K562 (cell line): ENCODE data around the gene GLI3. TPM values are rescaled to one million over a fixed set of nuclear protein-coding genes. Genes with fewer than 3 reads are reported as not detected.

Experiments used
- ATAC-seq: fragments of 200-7000 bp; cut with Tn5 transposase; 3 replicates; pipeline ENCODE4 v1.9.1; 2020; ENCODE audit warnings: moderate library complexity
- BruUV-seq: library from RNA; stranded (reverse); fragments of 400-500 nt; replicated peaks from 2 replicates; lab custom pipeline; 2021; lab: Mats Ljungman, UMichigan
- CTCF ChIA-PET: fragments of 300-600 bp; formaldehyde crosslinking; extraction: SDS; loops from one replicate; lab custom pipeline; 2021; ENCODE audit warnings: low intra/inter-chr PET ratio; lab: Yijun Ruan, JAX
- POLR2A ChIA-PET: fragments of 300-600, 350-650 bp; sonication (Branson Sonifier 250); formaldehyde crosslinking; extraction: SDS; loops from one replicate; lab custom pipeline; 2021; ENCODE audit warnings: antibody characterized with exemption, inconsistent platforms; lab: Yijun Ruan, JAX
- DNase-seq, 4 experiments: peaks; one replicate each; pipeline versions ENCODE4 v3.0.0 to v3.0.0-alpha.2; 2011 to 2018; ENCODE audit warnings: low spot score in 3 of 4, mixed read lengths in 3 of 4; ENCODE audit errors: extremely low read depth in 1 of 4
- FAIRE-seq: peaks from 2 replicates; lab custom pipeline; 2011; peaks lifted over from hg19 to GRCh38; lab: Jason Lieb, UNC
- H2AFZ ChIP-seq: 2 replicates; pipeline ENCODE4 v1.6.0; 2011; ENCODE audit warnings: low read depth, low read length, control low read depth, inconsistent platforms
- H3K27ac ChIP-seq: fragments of 200-600 bp; 3 replicates; pipeline ENCODE4 v1.8.0; 2011; ENCODE audit warnings: low read depth, mild to moderate bottlenecking, control low read depth, inconsistent platforms, low read length, moderate library complexity, mixed read lengths; ENCODE audit errors: extremely low read depth
- H3K27me3 ChIP-seq, 2 experiments: fragments of 300-600 bp in 1 of 2; 2 replicates in 1 of 2; 3 replicates in 1 of 2; pipeline versions ENCODE4 v1.6.0 to v1.8.0; 2011; ENCODE audit warnings: inconsistent platforms in 2 of 2, low read length in 2 of 2, mild to moderate bottlenecking in 1 of 2, mixed read lengths in 1 of 2, moderate library complexity in 1 of 2; ENCODE audit not compliant: control insufficient read depth in 2 of 2, insufficient read depth in 2 of 2
- H3K36me3 ChIP-seq: fragments of 300-600 bp; 3 replicates; pipeline ENCODE4 v1.8.0; 2011; ENCODE audit warnings: mild to moderate bottlenecking, low read length, inconsistent platforms; ENCODE audit not compliant: control insufficient read depth, insufficient read depth
- H3K4me1 ChIP-seq, 2 experiments: fragments of 200-600 bp in 1 of 2; replicated peaks in 1 of 2; 2 replicates in 1 of 2; 3 replicates in 1 of 2; pipeline versions ENCODE4 v1.5.1 to v1.8.0; 2011; ENCODE audit warnings: inconsistent platforms in 2 of 2, low read length in 2 of 2, mild to moderate bottlenecking in 1 of 2, mixed read lengths in 1 of 2, moderate library complexity in 1 of 2; ENCODE audit not compliant: control insufficient read depth in 2 of 2, insufficient read depth in 2 of 2
- H3K4me2 ChIP-seq: 2 replicates; pipeline ENCODE4 v1.6.1; 2011; ENCODE audit warnings: low read length, control low read depth, inconsistent platforms, mixed read lengths; ENCODE audit not compliant: insufficient read depth
- H3K4me3 ChIP-seq: fragments of 200-600 bp; sonication (generic), shearing (Covaris generic); 2 replicates; pipeline ENCODE4 v1.5.1; 2016; ENCODE audit warnings: control low read depth, inconsistent platforms
- H3K79me2 ChIP-seq: fragments of 200-600 bp; 3 replicates; pipeline ENCODE4 v1.8.0; 2011; ENCODE audit warnings: low read length, inconsistent platforms; ENCODE audit not compliant: control insufficient read depth, insufficient read depth
- H3K9ac ChIP-seq, 2 experiments: 2 replicates each; pipeline versions ENCODE4 v1.6.0 to v1.6.1; 2011; ENCODE audit warnings: low read depth in 2 of 2, low read length in 2 of 2, control low read depth in 1 of 2, inconsistent platforms in 1 of 2, mild to moderate bottlenecking in 1 of 2, mixed read lengths in 1 of 2; ENCODE audit not compliant: insufficient read depth in 1 of 2
- H3K9me1 ChIP-seq: one replicate; pipeline ENCODE4 v1.6.0; 2011; ENCODE audit warnings: inconsistent platforms, mild to moderate bottlenecking, low read length, moderate library complexity; ENCODE audit not compliant: control insufficient read depth, insufficient read depth
- H3K9me3 ChIP-seq: replicated peaks from 2 replicates; pipeline ENCODE4 v1.5.1; 2011; ENCODE audit warnings: low read depth, low read length, inconsistent platforms; ENCODE audit not compliant: control insufficient read depth, insufficient read depth
- H4K20me1 ChIP-seq: replicated peaks from 2 replicates; pipeline ENCODE4 v1.6.1; 2011; ENCODE audit warnings: low read length, inconsistent platforms, mixed read lengths; ENCODE audit not compliant: control insufficient read depth, insufficient read depth
- ELF2 ChIP-seq: fragments of 250-450 bp; sonication (Bioruptor Pico); IDR thresholded peaks from 2 replicates; pipeline ENCODE4 v1.5.0; 2021; ENCODE audit warnings: mild to moderate bottlenecking
- ELK1 ChIP-seq: sonication (generic); formaldehyde crosslinking; IDR thresholded peaks from 2 replicates; pipeline ENCODE4 v1.8.1; 2022; ENCODE audit warnings: missing genetic modification reagents
- FOXP4 ChIP-seq: sonication (generic); formaldehyde crosslinking; IDR thresholded peaks from 2 replicates; pipeline ENCODE4 v1.8.0; 2022; ENCODE audit warnings: mild to moderate bottlenecking, missing genetic modification reagents, borderline replicate concordance
- GTF2F1 ChIP-seq: IDR thresholded peaks from 2 replicates; pipeline ENCODE4 v1.6.1; 2011; ENCODE audit warnings: low read depth, low read length, improper control_type of control experiment
- IRF1 ChIP-seq: sonication (generic); formaldehyde crosslinking; IDR thresholded peaks from 2 replicates; pipeline ENCODE4 v1.8.0; 2022; ENCODE audit warnings: missing genetic modification reagents, mild to moderate bottlenecking, borderline replicate concordance
- NCOA2 ChIP-seq, 2 experiments: fragments of 450-650 bp; IDR thresholded peaks; 2 replicates each; pipeline ENCODE4 v1.6.1; 2018; ENCODE audit warnings: mild to moderate bottlenecking in 2 of 2, moderate library complexity in 1 of 2; ENCODE audit not compliant: partially characterized antibody in 2 of 2
- SIRT6 ChIP-seq: IDR thresholded peaks from one replicate; pipeline ENCODE4 v1.6.1; 2012; ENCODE audit warnings: low read depth, mild to moderate bottlenecking, control low read depth, inconsistent platforms, low read length, moderate library complexity
- ZKSCAN3 ChIP-seq: fragments of 250-450 bp; sonication (Bioruptor Pico); IDR thresholded peaks from 2 replicates; pipeline ENCODE4 v1.4.0; 2020
- ZKSCAN8 ChIP-seq: fragments of 200-800 bp; sonication (Bioruptor generic); IDR thresholded peaks from 2 replicates; pipeline ENCODE4 v1.6.1; 2016; ENCODE audit warnings: missing genetic modification characterization, missing compliant biosample characterization
- WGBS: fragments of 100-300 bp; shearing (Covaris generic); methylation state at CpG from one replicate; pipeline ENCODE4 v1.1.6; 2016; ENCODE audit warnings: low coverage, mixed read lengths; ENCODE audit not compliant: insufficient coverage; ENCODE audit errors: missing lambda C conversion rate; 5-methylcytosine and 5-hydroxymethylcytosine counted together
- in situ Hi-C: fragments of 300-500 bp; cut with MboI; formaldehyde crosslinking; loops from 4 replicates; pipeline ENCODE4 v1.15.0; 2018; ENCODE audit warnings: inconsistent platforms, mixed read lengths
- intact Hi-C: fragments of 100-400 bp; cut with micrococcal nuclease; formaldehyde crosslinking; loops from 2 replicates; pipeline ENCODE4 v1.14.2; 2022
- polyA plus RNA-seq, 8 experiments: library from polyadenylated mRNA; depleted of rRNA in 4 of 8; stranded (reverse) in 5 of 8; unstranded in 3 of 8; fragments of >200 nt; fragmentation: Nextera tagmentation in 2 of 8; fragmentation: Illumina TruSeq in 1 of 8; extraction: Ambion mirVana in 2 of 8; extraction: Trizol in 1 of 8; gene quantifications; 2 replicates each; pipeline versions ENCODE4 v1.2.1 to v1.2.3, GENCODE V29; 2011 to 2014; ENCODE audit warnings: inconsistent platforms in 1 of 8, missing spikeins in 1 of 8
- total RNA-seq, 7 experiments: library from RNA; depleted of rRNA in 6 of 7; stranded (reverse); fragments of >200 nt in 6 of 7; fragmentation: Illumina TruSeq in 2 of 7; extraction: Trizol in 2 of 7; gene quantifications; 2 replicates each; pipeline versions ENCODE4 v1.2.1 to v1.2.3, GENCODE V29; 2011 to 2021; ENCODE audit warnings: low replicate concordance in 1 of 7

The GLI3 gene
- total and polyA plus RNA-seq, 9 of the 15 experiments (the other 6 are each of a cell fraction or from before 2014, with no cell fraction given) = 0.01 to 0.18 (median 0.07) TPM; not detected in 6

- Histone ChIP-seq H3K36me3 (no peaks in the 10 kb centered on the region), H3K4me2 (no peak overlapping the region)
- TF ChIP-seq ELF2 (CRISPR knock-in tag) (no peak), ZKSCAN3 (CRISPR knock-in tag) (no peak), SIRT6 (no peak), ZKSCAN8 (CRISPR knock-in tag) (no peak), FOXP4 (CRISPR knock-in tag) (no peak), ELK1 (no peak), IRF1 (no peak), NCOA2 (IDR thresholded peaks at IDR 0.05; ENCODE audit: partially characterized antibody in 2 of 2) (no peak), GTF2F1 (no peak)
- TF ChIP-seq, all 486 proteins: peak for 0
- FAIRE-seq (no peak), ATAC-seq (no peak), DNase-seq (no peak)
- H3K4me1 ChIP-seq = no peaks in the 10 kb centered on the region
- 0% methylated on average over 1 of the region's 1 CpG for WGBS
- no peaks in the 10 kb centered on the region for H3K79me2 ChIP-seq
- no peaks in the 10 kb centered on the region for H3K27me3 ChIP-seq
- no peak overlapping the region for H3K27ac ChIP-seq
- intact Hi-C loops (no loop called here), in situ Hi-C loops (loop anchor here (25.0 kb wide), 2 partner anchors 909 to 1909 kb away; no protein-coding TSS in a partner anchor)
- no peak overlapping the region for H3K9ac ChIP-seq
- no peak overlapping the region for H3K4me3 ChIP-seq
- no peaks in the 10 kb centered on the region for H3K9me3 ChIP-seq
- H4K20me1 ChIP-seq = no peaks in the 10 kb centered on the region
- H3K9me1 ChIP-seq = no peaks in the 10 kb centered on the region
- ChIA-PET CTCF (no interaction called here), POLR2A (interaction anchor here (0.9 to 1.0 kb wide), 2 partner anchors 10 to 12 kb away, joined by 3 read pairs; no protein-coding TSS in a partner anchor)
- no peak overlapping the region for H2AFZ ChIP-seq
- BruUV-seq = no TSS peak
Measured at GRCh38 chr7:41928781-41929180, 308.2 kb downstream of the GLI3 start.
